NCI-H2107 treated with DMSO at 0.1 percent for 48 hours (cell line): ENCODE results near the gene JOSD1.

Experiments
- DNase-seq: peaks from one replicate; lab custom pipeline; 2025; ENCODE audit not compliant: unreplicated experiment; lab: John Stamatoyannopoulos, UW

The JOSD1 gene

DNA sequence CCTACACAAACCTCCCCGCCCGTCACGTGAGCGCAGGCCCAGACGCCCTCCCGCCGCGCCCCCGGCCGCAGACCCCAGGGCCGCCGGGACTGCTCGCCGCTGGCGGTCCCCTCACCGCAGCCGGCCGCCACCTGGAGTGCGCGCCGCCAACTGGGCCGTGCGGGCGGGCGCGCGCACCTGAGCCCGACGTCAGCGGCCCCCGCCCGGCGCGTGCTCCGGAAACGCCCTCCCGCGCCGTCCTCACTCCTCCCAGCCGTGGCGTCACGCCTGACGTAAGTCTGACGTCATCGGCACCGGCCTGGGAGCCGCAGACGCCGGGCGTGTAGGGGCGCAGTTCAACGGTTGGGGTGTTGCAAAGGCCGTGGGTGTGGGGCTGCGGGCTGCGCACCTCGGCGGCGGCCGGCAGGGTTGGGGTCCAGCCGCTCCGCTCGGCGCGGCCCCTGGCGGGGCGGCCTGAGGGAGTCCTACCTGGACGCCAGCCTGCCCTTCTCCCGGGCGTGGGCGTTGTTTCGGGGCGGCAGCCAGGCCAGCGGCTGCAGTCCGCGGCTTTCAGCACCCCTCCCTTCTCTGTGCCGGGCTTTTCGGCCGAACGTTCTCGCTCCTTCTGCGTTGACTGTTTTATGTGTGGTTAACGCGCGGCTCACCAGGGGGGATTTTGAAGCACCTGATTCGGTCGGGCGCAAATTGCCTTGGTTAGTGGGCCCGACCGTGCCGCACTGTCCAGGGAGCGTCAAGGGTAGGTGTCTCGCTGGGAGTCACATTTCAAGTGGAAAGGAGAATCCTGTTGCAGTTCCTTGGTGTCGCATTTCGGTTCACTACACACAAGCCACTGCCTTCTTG, at the start of gene JOSD1:
TSS of gene JOSD1 (minus strand) at position 155 of the 840 bp plus-strand sequence. CDS start 956 bp downstream, outside the sequence.
- DNase-seq, result peak; percentile 38

DNA sequence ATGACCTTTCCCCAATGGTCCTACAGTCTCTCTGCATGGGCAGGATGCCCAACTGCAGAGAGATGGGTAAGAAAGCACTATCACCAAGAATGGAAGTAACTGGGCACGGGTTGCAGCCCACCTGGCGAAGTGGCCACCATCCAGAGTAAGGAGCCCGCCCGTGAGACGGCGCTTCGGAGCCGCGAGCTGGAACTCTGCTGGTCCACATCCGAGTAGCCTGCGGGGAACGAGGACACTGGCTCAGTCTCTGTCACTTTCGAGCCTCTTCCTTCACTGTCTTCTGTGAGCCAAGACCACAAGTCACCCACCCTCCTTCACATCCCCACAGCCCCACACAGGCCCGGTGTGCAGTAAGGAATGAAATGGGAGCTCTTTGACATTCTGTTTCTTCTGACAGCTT, 49.4 kb upstream of the JOSD1 start:
- no peak for DNase-seq

DNA sequence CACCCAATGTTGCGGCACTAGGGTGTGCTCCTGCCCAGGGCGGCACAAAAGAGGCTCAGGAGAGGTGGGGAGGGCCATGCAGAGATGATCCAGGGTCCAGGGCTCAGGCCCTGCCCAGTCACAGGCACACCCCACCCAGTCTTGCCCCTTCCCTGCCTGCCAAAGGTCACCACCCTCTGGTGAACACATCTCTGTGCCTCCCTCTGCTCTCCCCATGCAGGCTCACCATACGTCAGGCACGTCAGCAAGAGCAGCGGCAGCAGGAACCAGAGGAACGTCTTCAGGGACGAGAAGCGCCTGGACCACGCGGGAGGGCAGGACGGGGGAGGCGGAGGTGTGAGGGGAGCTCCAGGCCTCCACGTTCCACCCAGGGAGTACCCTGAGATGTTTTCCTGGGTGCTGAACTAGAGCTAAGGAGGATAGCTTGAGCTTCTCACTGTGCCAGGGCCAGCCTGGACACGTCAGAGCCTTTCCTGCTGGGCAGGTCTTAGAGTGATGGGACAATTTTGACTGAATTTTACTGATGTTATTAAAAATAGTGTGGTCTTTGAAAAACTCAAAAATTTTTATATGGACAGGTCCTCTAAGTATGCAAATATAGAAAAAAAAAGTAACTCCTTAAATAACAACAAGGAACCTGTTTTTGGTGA, 47.9 kb upstream of the JOSD1 start:
- no peak for DNase-seq

DNA sequence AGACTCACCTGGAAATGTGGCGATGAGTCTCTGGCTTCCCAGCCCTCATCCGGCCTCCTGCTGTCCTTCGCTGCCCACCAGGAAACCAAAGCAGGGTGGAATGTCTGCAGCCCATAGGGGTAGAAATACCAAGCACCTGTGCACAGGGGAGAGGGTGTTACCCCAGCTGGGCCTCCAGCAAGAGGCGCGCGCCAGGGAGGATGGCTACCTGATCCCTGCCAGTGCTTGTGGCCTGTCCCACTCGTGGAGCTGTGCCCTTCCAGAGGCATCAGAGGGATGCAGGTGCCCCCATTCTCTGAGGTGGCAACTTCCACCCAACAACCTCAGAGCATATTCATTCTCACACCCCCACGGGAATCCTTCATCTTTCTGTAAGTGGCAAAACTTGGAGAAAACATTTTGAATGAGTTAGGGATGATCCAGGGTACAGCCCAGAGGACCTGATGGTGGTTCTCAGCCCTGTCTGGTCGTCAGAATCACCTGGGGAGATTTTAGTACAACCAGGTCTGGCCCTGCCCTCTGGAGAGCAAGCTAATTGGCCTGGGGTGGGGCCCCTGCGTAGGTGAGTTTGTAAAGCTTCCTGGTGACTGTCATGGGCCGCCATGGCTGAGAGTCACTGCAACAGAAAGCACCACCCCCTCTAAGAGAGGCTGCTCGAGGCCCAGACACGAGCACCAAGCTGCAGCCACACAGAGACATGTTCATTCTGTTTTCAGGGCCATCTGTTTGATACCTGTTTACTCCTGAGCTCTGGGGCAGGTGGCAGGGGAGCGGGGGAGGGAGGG, 45.1 kb upstream of the JOSD1 start:
- DNase-seq, result peak; percentile 54

DNA sequence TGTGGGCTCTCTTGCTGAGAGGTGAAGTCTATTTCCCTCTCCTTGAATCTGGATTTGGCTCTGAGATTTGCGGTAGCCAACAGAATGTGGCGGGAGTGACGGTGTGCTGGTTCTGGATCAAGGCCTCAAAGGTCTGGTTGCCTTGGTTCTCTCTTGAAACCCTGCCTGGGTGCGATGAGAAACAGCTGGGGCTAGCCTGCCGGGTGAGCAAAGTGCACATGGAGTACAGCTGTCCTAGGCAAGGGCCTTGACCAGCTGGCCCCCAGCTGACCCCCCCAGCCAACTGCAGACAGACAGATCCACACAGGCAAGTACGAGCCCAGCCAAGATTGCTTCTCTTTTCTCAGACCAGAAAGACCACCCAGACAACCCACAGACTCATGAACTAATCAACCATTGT, 44.2 kb upstream of the JOSD1 start:
- no peak for DNase-seq

DNA sequence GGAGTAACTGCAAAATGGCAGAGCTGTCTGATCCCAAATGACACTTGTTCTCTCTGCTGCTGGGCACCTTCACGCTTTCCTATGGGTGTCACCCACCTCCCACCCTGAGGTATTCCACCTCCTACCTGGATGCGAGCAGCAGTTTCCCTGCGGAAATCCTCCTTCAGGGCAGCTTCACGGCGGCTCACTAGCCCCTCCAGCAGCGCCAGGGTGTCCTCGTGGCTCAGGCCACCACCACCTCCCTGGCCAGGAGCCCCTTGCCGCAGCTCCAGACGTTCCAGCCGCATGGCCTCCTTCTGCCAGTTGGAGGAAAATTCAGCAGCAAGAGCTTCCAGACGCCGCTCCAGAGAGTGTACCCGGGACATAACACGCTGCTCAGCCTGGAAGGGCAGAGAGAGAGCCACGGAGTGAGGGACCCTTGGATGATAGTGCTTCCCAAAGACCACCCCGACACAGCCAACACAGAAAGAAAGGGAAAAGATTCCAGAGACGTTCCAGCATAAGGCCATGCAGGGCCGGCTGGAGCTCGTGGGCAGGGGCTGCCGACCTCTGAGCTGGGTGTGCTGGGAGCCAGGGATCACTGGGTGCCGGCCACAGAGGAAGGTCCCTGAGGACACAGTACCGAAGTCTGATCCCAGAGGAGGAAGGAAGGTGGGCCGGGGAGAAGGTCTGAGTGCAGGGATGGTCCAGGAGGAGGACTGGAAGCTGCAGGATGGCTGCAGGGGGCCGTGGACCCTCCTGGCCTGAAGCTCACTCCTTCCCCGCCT, 41.6 kb upstream of the JOSD1 start:
- DNase-seq, result no peak

DNA sequence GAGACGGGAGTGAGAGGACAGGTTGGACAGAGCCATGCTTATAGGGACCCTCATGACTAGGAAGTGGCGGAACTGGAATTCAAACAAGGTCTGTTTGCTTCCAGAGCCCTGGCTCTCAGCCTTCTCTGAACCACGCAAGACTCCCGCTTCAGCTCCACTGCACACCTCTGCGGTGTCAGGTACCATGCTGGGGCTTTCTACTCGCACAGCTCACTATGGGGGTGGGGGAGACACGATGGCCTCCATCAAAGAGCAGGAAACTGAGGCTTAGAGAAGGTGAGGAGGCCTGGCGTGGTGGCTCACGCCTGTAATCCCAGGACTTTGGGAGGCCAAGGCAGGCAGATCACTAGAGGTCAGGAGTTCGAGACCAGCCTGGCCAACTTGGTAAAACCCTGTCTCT, 40.8 kb upstream of the JOSD1 start:
- DNase-seq, result no peak

DNA sequence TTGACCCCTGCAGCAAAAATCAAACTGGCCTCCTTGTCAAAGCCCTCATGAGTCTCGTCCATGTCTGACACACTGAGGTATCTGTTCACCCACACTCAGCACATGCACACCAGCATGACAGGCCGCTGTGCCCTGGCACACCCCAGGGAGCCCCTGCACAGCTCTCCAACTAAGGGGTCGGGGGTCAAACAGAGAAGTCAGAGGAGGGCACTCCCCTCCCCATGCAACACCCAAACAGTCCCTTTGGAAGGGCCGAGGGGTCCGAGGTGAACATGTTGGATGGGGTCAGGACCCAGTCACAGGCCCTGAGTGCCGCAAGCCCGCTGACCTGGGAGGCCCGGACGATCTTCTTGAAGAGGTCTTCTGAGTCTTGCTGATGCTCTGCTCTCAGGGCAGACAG, 40.4 kb upstream of the JOSD1 start:
- no peak for DNase-seq

DNA sequence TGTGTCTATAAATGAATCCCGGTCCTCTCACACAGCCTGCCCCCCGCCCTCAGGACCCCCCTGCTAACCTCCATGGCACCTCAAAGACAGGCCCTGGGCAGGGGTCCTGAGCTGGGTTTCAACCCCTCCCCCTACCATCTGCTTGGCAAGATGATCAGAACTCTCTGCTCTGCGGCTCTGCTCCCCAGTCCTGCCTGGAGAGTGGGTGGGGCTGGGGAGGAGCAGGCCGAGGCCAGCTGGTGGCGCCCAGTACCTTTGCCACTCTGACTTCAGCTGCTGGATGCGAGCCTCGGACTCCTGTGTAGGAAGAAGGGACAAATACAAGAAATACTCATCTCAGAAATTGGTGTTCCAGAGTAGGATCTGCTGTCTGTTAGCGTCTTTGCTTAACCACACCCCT, 40.0 kb upstream of the JOSD1 start:
- no peak for DNase-seq

DNA sequence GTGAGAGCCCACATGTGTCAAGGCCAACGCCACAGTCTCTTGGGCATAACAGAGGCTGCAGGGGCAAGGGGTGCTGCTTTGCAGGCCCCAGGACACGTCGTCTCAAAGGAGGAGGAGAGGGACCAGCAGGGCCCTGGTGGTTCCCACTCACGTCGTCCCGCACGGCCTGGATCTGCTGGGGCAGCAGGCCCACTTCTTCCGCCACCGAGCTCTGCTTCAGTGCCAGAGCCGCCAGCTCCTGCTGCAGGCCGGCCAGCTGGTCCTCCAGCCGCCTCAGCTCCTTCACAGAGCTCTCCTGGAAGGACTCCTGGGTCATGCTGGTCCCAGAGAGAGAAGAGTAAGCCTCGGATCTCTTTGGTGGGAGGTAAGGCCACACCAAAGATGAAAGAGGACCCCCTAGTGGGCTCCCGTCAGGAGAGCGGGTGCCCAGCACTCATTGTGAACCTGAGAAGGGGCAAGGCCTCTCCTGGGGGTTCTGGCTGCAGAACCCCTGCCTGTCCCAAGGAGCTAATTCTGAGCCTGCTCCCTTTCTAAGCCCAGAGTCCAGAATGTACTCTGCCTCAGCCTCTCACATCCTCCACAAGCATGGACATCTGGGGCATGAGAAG, 39.5 kb upstream of the JOSD1 start:
- DNase-seq, result no peak

DNA sequence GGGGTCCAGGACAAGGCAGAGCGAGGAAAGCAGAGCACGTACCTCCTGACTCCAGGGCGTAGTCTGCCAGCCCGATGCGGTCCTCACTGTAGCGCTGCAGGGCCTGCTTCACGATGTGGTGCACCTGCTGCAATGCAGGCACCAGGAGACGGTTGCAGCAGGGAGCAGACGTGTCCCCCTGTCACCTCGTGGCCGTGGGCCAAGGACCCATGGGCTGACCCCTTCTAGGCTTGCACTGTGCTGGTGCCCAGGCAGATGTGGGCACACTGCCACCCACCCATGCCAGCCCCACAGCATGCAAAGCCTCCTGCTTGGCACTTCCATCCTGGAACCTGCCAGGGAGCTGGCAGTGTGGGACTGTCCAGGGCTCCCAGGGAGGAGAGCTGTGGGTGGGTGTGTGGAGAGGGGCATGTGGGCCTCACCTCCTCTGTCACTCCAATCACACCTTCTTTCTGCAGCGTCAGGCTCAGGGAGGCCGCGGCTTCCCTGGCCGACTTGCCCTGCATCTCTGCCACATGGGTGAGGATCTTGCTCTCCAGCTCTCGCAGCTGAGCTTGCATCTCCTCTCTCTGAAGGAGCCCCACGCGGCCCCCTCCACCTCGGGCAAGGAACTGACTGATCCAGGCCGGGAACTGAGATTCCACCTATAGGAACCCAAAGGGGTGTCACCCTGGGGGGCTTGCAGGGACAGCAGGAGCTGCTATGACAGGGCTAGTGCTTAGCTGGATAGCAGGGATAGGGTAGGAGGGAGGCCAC, 38.7 kb upstream of the JOSD1 start:
- no peak for DNase-seq

DNA sequence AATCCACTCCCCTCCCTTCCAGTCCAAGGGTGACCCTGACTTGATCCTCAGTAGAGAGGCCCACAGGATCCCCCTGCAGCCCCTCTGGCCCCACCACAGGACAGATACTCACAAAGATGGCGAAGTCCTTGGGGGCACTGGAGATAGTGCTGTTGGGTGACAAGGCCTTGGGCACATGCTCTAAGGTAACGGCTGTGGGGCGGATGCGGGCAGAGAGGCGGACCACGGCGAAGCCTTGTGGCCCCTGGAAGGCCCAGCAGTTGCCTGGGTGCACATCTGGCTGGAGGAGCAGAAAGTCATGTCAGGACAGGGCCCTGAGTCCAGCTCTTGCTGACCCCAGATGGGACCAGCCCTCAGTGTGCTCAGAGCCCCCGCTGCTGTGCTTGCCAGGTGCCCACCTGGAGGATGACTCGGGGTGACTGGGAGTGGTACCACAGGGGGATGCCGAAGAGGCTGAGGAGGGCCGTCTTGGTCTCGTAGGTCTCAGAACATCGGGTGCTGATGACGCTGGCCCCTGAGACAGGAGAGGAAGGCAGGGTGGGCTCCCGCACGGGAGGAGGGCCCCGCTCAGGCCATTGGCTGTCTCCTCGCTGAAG, 37.8 kb upstream of the JOSD1 start:
- no peak for DNase-seq

DNA sequence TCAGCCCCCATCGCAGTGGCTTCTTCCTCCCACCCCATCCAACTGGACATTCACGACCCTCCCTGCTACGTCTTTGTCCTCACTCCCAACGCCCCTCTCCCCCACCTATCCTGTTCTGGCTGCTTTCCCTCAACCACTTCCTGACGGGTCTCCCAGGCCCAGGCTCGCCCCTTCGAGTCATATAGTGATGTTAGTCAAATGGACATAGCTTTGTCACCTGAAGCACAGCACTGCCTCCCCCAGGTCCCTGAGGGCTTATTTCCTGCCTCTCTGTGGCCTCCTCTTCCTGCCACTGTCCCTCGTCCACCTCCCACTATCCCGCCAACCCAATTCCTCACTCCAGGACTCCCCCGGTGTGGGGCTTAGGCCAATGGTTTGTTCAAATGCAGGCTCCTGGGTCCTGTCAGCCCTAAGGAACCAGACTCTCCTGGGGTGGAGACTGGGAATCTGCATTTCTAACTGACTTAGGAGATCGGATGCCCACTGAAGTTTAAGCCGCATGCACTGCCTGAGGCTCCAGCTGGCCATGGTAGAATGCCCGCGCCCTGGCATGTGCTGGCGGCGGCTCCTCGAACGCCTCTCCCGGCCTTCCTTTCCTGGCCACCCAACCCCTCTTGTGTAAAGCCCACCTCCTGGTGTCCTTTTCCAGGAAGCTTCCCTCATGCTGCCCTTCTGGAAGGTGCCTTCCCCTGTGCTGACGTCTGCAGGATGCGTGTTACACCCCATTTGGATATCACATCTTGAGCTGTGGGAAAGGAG, 36.7 kb upstream of the JOSD1 start:
- DNase-seq, result no peak

DNA sequence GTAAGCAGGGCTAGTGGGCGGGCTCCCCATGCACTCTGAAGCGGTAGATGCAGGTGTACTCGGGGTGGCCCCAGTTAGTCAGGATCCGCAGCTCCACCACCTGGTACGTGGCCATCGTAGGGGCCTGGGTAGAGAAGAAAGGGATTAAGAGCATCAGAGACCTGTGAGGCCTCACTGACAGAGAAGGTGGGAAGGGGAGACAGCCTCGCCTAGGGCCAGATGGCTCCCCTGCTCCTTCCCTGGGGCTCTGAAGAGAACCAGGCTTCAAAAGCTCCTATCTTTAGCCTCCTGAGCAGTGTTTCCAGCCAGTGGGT, 35.5 kb upstream of the JOSD1 start:
- DNase-seq, result peak; percentile 58

DNA sequence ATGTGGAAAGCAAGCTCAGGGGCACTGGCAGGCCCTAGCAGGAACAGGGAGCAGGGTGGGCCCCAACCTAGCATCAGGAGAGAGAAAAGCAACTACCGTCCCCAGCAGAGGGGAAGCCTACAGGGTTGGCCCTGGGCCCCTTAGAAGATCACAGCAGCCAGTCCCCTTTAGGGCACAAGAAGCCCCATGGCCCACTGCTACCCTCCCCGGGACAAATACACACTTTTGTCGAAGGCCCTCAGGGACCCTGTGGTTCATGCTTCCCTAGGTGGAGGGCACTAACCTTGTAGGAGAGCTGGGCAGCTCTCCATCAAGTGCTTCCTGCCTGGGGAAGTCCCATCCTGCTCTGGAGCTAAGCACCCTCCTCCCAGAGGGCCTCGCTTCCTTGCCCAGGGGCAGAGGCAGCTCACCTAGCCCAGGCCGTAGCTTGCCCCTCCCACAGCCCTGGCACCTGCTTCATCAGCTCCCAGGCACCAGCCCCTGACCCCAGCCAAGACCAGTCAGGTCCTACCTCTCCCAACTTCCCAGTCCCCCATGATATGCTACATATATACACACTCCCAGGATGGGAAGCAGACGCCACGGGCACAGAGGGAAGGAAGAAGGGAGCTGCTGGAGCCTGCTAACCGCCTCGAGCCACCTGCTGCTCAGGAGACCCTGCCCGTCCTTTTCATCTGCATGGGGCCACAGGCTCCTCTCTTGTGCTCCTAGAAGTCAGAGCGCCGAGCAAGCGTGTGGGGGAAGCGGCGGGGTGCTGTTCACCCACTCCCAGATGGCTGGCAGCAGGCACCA, 34.9 kb upstream of the JOSD1 start:
- no peak for DNase-seq

DNA sequence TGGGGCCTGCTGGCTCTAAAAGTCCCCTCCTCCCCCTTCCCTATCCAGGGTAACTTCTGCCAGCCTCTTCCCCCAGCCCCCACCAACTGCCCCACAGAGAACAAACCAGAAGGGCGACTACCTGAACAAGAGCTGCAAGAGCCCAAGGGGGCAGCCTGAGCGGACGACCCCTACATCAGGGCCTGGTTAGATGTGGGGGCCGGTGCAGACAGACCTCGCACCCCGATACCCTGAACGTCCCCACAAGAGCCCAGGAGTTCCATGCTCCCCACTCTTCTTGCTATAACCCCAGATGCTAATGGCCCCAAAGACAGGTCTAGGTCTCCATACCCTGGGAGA, 34.4 kb upstream of the JOSD1 start:
- DNase-seq, result no peak

DNA sequence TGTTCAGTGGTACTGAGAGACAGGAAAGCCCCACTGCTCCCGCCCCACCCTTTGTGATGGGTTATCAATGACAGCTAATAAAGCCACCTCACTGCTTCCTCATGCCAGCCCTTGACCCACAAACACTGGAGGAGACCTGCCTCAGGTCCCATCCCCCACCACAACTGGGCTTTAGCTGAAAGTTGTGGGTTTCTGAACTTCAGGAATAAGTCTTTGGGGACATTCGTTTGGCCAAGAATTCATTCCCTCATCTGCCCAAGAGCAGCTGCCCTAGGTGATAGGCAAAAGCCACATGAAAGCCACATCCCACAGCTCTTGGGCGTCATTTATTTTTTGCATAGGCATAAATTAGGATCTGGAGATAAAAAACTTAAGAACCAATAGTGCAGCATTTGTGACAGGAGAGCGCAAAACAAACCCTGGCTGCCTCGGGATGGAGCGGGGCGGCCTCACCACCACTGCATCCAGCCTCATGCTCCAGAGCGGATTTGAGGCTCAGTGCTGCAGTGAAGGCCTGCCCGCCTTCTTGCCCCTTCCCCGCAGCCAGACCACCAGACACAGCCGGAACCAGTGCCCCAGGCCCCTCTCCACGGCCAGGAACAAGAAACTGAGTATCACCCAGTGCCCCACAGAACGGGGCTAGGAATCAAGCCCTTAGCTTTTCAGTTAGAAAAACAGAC, 33.8 kb upstream of the JOSD1 start:
- no peak for DNase-seq
